HG03571 (cell line): ENCODE data around the gene PLEKHA6.

ENCODE experiments used
- ATAC-seq: cut with Tn5 transposase; IDR thresholded peaks from one replicate; pipeline ENCODE4 v1.9.1; 2021; ENCODE audit not compliant: unreplicated experiment

PLEKHA6 gene

DNA sequence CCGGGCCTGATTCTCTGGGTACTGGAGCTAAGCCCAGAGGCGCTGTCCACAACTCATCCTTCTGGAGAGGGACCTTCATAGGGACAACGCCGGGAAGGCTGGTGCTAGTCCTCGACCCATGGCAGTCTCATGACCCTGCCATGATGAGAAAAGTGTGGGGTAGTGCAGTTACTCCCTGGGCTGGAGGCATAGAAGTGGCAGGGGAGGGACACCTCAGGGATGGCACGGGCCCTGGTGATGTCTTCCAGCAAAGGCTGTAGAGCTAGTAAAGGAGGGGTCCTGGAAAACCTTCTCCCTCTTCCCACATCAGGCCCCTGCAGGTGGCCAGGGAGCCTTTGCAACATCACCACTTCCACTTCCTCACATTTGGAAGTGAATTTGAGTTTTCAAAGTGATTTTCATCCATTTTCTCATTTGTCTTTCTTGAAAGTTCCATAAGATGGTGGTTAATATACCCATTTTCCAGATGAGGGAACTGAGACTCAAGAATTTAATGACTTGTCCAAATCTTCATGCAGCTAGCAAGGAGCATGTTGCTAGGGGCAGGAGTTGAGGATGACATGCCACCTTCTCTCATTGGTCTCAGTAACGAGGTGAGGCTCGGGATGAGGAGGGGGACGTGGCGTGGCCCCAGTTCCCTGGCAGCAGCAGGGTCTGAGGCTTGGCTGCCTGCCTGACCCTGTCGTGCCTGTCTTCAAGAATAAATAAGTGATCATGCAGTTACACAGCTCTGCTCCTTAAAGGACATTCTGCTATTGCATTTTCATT lies 142.7 kb downstream of the PLEKHA6 start:
- ATAC-seq = no peak

DNA sequence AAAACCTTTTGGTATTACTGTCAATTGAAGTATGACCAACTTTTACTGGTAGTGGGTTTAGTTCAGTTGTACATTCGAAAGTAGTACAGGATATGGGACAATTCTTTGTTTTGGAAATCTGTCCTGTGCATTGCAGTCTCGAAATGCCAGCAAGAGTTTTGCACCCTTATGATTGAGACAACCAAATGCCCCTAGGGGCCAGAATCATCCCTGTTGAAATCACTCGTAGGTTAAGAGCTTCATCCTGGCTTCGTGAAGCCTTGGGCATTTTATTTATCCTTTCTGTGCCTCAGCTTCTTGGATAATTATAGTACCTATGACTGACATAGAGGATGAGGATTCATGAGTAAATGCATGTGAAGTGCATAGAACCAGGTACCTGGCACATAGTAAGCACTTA lies 143.5 kb downstream of the PLEKHA6 start:
- no peak for ATAC-seq

DNA sequence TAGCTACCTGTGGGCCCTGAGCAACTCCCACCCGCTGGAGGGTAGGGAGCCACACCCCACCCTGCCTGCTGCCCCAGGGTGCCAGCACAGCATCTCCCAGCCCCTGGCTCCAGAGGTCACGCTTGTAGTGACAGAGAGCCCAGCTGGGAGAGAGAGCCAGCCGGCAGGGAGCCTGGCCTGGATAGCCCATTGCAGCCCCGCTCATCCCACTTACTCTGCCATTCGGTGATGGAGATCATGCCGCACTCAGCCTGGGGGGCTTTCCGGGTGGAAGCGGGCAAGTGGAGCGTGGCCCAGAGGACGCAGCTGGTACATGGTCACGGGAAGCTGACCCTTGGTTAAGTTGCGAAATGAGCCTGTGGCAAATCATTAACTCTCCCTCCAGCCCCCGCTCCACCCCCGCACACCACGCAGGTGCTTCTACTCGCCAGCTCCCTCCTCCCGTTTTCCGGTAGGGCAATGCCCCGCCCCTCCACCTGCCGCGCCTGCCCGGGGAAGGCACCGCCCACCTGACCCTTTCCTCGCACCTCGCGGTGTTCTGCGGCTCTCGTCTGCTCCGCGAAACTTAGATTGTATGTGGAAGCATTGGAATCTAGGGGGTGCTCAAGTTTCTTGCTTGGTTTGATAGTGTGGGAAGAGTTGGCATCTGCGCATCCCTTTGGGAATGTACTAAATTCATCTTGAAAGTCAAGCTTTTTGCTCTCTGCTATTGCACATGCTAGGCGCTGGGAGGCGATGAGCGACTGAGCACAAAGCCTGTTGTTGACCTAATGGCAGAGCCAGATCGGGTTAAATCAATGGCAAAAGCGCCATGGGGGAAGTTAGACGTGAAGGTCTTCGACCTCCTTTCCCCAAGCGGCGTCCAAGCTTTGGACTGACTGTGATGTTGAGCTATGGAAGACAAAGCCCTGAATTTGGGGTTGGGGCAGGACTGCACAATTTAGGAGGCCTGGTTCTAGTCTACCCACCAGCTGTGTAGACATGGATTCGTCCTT lies 145.8 kb downstream of the PLEKHA6 start, which contains the start of gene GOLT1A:
Gene GOLT1A, minus strand, starts transcription at position 321 of the 995 bp plus-strand sequence. Its CDS starts 82 bp downstream, at position 239.
- peak; percentile 59 for ATAC-seq

- no peak for ATAC-seq
These were observed 147.0 kb downstream of the PLEKHA6 start for GRCh38 chr1:204212715-204213114.

GRCh38 chr1:204211046-204211445 lies 148.7 kb downstream of the PLEKHA6 start:
- no peak for ATAC-seq

DNA sequence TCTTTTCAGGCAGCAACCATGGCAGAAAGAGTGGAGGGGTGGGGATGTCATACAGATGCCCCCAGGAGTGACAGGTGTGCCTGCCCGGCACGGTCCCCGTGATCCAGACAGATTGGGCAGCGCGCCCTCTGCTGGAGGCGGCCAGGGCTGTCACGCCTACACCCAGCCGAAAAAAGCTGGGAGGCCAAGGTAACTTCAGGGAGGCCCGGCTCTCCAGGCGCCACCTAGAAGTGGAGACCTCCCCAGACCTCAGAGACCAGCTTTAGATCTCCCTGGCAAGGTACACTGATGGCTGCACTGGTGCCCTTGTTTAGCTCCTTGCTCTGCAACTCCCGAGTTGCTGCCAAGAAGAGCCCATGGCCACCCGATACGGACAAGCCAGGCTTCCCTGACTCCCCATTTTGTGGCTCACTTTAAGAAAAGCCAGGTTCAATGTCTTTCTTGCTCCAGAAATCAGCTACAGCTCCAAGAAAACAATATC lies 152.6 kb downstream of the PLEKHA6 start:
- no peak for ATAC-seq

DNA sequence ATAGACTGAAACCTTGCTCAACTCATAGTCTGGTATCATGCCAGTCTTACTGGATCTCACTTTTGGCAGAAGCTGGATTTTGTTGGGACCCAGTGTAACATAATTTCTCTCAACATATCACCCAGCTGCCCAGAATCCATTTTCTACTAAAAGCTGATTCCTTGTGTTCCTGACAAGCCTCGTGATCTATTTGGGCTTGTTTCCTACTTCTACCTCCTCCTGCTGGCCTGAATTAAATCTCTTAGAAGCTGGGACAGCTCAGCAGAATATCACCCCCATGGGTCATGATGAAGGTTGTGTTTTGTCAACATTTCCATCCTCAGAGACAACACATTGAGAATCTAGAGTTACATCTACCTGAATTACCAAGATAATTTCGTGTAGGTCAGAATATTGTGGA lies 153.6 kb downstream of the PLEKHA6 start:
- ATAC-seq = no peak

DNA sequence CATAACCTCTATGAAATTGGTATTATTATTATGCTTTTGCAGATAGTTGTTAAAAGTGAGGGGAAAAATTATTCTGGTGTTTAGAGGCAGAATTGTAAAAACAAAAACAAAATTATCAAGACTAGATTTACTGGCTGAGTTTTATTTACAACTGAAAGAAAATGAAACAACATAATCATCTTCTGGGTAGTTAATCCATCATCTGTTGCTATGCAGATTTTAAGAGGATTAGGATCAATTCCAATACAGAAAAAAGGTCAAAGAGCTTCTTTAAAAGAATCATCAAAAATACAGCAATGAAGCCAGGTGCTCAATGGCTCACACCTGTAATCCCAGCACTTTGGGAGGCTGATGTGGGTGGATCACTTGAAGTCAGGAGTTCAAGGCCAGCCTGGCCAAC lies 154.2 kb downstream of the PLEKHA6 start:
- ATAC-seq = no peak

- ATAC-seq = no peak
These were observed 154.8 kb downstream of the PLEKHA6 start for GRCh38 chr1:204204944-204205343.

DNA sequence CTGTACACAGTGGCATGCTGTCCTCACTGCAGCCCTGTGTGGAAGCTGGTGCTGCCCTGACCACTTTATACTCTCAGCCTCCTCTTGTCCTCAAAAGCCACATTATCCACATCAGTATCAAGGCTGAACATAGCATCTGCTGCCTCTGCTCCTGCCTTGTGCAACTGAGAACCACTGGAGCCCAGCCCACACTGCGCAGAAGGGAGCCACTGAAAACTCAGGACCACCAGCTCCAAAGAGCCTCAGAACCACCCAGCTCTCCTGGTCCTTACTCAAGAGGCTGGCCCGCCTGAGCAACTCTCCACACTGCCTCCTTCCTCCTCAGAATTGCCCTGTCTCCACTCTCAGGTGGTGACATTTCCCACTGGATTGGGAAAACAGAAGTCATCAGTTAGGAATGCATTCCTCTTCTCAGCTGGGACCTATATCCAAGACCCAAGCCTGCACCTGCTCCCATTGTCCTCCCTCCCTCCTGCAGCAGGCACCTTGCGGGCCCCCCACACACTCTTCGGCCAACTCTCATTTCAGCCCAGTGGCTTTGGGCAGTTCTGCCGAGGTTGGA lies 156.4 kb downstream of the PLEKHA6 start:
- ATAC-seq = no peak

DNA sequence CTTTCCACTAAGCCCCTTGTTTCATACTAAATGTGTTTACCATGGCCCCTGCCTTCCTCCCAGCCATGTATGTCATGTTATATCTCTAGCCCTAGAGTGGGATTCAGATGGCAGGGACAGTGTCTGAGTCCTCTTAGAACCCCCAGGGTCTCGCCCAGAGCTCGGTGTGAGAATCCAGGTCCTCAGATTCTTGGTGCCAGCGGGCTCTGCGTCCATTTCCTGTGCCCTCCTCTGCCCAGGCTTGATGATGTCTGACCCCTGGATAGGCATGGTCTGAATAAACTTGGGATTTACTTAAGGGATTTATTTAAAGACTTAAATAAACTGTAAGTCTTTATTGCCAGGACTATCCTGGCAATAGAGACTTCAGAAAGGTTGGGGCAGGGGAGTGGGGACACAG lies 157.2 kb downstream of the PLEKHA6 start:
- no peak for ATAC-seq

- ATAC-seq = no peak
These were observed 158.2 kb downstream of the PLEKHA6 start for GRCh38 chr1:204201348-204202040.

DNA sequence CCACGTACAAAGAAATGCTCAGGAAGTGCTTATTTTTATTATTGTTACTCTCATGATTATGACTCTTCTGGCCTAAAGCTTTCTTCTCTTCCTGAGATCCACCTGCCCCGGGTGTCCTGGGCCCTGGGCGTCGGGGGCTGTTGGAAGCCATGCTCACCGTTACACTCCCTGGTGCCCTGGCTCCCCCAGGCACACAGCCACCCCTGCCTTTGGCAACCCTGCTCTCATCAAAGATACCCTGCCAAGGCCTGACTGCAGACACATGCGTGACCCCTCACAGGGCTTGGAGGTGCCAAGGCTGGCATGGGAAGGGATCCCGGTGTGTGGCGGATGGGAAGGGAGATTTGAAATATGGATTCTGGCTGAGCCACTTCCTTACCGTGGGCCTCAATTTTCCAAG lies 160.2 kb downstream of the PLEKHA6 start:
- ATAC-seq = no peak

GRCh38 chr1:204198348-204199340 lies 161.1 kb downstream of the PLEKHA6 start:
- ATAC-seq = no peak

DNA sequence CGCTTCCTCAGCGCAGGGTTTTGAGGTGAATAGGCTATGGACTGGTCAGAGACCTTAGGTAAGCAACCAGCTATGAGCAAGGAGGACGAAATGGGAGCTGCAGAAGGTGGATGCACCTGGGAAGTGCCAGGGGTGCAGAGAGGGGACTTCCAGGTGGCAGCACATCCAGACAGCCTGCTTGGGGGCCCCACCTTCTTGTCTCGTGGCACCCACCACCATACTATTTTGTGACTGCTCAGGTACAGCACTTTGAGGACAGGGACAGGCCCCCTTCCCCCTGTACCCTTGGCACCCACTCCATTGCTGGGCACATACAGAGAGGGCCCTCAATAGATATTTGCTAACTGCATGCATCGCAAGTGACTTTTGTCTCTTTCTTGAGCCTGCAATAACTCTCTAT lies 162.7 kb downstream of the PLEKHA6 start:
- ATAC-seq = no peak

DNA sequence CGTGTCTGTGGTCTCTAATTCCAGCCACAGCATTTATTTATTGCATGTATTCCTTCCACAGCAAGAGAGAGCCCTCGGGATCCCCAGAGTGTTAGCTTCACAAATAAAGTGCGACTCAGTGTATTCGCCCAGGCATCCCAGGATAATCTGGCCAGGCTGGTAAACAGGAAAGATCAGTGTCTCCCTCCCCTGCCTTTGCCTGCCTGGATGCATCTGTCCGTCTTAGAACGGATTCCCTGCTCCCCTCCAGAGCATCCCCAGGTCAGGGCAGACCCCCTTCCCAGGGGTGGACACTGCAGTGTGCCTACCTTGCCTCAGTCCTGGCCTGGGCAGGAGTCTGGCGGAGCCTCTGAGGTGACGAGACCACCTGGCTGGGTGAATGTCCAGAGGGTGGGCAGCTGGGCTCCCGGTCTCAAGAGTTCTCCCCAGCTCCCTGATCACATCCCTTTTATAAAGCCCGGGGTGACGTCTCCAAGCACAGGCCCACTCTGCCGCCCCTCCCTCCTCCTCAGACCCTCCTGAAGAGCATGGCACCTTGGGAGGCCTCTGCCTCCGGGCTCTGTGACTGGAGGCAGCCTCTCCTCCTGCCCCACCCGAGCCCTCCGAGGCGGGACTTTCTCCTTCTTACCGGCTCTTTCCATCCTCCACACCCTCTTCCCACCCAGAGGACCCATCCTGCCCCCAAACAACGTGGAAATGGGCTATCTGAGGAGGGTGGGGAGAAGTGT lies 163.5 kb downstream of the PLEKHA6 start, which contains the start of gene KISS1:
Gene KISS1, minus strand, starts transcription at position 424 of the 728 bp plus-strand sequence. CDS start 3,615 bp downstream, outside the sequence.
- ATAC-seq = no peak

GRCh38 chr1:204194771-204195170 lies 165.0 kb downstream of the PLEKHA6 start:
- no peak for ATAC-seq

- no peak for ATAC-seq
These were observed 165.6 kb downstream of the PLEKHA6 start for GRCh38 chr1:204194080-204194479.
